Choroid plexus epithelial cell (primary cell): ENCODE measurements around the gene ANKZF1.

Source experiments
- DNase-seq: peaks from one replicate; pipeline ENCODE4 v3.0.0-alpha.2; 2010; ENCODE audit warnings: low read depth
- H3K4me3 ChIP-seq: 2 replicates; pipeline ENCODE4 v1.5.1; 2011; ENCODE audit warnings: low read depth, mild to moderate bottlenecking, control low read depth, low read length, moderate library complexity
- CTCF ChIP-seq: conservative IDR thresholded peaks from 2 replicates; pipeline ENCODE4 v1.5.1; 2011; ENCODE audit warnings: low read depth, mild to moderate bottlenecking, control low read depth, inconsistent platforms, low read length, moderate library complexity

Gene ANKZF1

GRCh38 chr2:219229305-219230058 lies at the start of gene ANKZF1, which contains the start of gene ATG9A:
ANKZF1 (plus strand) TSS chr2:219229806; CDS start chr2:219230258, 452 bp downstream.
ATG9A (minus strand) TSS chr2:219229636; CDS start chr2:219228024, 1,612 bp downstream.
- H3K4me3 ChIP-seq = peak within 1 kb of the TSS; percentile 86
- peak; percentile 99 for DNase-seq
- TF ChIP-seq CTCF = no peak

DNA sequence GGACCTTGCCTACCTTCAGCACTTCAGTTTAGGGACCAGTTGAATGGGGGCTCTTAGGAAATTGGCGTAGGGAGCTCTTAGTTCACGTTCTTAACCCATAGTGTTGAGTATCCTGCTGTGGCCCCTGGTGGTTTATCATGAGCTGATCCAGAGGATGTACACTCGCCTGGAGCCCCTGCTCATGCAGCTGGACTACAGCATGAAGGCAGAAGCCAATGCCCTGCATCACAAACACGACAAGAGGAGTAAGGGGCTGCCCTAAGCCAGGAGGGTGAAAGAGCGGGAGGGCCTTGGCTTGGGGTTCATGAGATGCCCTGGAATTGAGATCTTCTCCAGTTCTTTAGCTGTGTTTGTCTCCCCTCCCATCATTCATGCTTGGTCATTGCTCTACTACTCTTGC lies 48.6 kb upstream of the ANKZF1 start:
- DNase-seq = no peak
- no peak overlapping the region for H3K4me3 ChIP-seq
- no peak for TF ChIP-seq CTCF

DNA sequence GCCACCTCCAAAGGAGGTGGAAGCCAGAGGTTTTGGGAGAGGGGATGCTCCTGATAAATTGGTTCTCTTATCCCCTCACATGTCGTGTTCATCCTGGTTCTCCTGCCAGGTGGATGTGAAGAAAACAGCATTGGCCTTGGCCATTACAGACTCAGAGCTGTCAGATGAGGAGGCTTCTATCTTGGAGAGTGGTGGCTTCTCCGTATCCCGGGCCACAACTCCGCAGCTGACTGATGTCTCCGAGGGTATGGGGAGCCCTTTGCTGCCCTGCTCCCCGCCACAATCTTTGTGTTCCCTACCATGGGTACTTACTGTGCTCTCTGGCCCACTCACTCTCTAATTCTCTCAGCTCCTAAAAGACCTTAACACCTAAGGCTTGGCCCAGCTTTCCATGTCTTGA lies 48.1 kb upstream of the ANKZF1 start:
- TF ChIP-seq CTCF = no peak
- no peak for DNase-seq
- no peak overlapping the region for H3K4me3 ChIP-seq

DNA sequence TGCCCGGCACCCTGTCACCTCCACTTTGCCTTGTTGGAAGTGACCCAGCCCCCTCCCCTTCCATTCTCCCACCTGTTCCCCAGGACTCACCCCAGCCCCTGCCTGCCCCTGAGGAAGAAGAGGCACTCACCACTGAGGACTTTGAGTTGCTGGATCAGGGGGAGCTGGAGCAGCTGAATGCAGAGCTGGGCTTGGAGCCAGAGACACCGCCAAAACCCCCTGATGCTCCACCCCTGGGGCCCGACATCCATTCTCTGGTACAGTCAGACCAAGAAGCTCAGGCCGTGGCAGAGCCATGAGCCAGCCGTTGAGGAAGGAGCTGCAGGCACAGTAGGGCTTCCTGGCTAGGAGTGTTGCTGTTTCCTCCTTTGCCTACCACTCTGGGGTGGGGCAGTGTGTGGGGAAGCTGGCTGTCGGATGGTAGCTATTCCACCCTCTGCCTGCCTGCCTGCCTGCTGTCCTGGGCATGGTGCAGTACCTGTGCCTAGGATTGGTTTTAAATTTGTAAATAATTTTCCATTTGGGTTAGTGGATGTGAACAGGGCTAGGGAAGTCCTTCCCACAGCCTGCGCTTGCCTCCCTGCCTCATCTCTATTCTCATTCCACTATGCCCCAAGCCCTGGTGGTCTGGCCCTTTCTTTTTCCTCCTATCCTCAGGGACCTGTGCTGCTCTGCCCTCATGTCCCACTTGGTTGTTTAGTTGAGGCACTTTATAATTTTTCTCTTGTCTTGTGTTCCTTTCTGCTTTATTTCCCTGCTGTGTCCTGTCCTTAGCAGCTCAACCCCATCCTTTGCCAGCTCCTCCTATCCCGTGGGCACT lies 47.1 kb upstream of the ANKZF1 start:
- TF ChIP-seq CTCF = no peak
- no peak for DNase-seq
- no peak overlapping the region for H3K4me3 ChIP-seq

DNA sequence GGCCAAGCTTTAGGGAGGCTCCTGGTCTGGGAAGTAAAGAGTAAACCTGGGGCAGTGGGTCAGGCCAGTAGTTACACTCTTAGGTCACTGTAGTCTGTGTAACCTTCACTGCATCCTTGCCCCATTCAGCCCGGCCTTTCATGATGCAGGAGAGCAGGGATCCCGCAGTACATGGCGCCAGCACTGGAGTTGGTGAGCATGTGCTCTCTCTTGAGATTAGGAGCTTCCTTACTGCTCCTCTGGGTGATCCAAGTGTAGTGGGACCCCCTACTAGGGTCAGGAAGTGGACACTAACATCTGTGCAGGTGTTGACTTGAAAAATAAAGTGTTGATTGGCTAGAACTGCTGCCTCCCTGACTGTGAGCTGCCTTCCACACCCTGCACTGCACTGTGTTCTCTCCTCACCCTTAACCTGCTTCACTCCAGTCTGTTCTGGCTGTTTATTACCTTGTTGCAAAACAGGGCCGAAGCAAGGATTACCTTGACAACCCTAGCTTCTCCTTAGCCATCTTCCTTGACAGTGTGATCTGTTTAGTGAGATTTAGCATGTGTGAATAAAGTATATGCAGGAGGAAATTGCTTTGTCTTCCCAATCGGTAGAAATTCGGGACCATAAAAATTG lies 46.3 kb upstream of the ANKZF1 start:
- H3K4me3 ChIP-seq = no peak overlapping the region
- TF ChIP-seq CTCF = no peak
- no peak for DNase-seq

- no peak for DNase-seq
- no peak overlapping the region for H3K4me3 ChIP-seq
- no peak for TF ChIP-seq CTCF
Measured at GRCh38 chr2:219184121-219184520, 45.5 kb upstream of the ANKZF1 start.
